ENCODE data around the gene OR2T29.
"Not testable (repeated sequence)": the region's sequence is repeated elsewhere in the genome, so short reads cannot be mapped to it uniquely, and the experiment has no call there.

The OR2T29 gene

DNA sequence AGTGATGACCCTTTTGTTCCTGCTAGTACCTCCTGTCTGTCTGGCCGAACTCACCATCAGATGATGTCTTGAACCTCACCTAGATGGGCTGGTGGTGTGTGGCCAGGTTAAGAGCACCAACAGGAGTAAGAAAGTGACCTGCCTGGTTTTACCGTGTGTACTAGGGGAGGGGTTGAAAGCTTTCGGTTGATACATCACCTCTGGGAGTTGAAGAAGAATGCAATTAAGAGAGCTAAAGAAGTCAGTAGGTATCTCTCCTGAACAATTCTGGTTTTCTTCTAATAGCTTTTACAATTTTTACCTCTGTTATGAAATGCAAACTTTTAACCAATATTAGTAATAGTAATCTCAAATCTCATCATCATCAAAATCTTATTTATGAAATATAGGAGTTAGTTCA, at the start of gene OR2T29:
Gene OR2T29, minus strand, starts transcription at position 101 of the 400 bp plus-strand sequence. CDS start 3,281 bp downstream, outside the sequence.
- H3K4me3 ChIP-seq (ENCODE audit: low read length); DNase-seq (ENCODE audit: low read depth): not testable (repeated sequence)

GRCh38 chr1:248611883-248612414, 49.4 kb upstream of the OR2T29 start:
- DNase-seq (ENCODE audit: low read depth), result no peak
- H3K4me3 ChIP-seq (ENCODE audit: low read length), result no peak overlapping the region
- TF ChIP-seq CTCF (conservative IDR thresholded peaks at IDR 0.05; ENCODE audit: low read depth, low read length), result no peak

GRCh38 chr1:248610301-248610700, 47.7 kb upstream of the OR2T29 start:
- no peak overlapping the region for H3K4me3 ChIP-seq (ENCODE audit: low read length)
- no peak for TF ChIP-seq CTCF (conservative IDR thresholded peaks at IDR 0.05; ENCODE audit: low read depth, low read length)
- no peak for DNase-seq (ENCODE audit: low read depth)

DNA sequence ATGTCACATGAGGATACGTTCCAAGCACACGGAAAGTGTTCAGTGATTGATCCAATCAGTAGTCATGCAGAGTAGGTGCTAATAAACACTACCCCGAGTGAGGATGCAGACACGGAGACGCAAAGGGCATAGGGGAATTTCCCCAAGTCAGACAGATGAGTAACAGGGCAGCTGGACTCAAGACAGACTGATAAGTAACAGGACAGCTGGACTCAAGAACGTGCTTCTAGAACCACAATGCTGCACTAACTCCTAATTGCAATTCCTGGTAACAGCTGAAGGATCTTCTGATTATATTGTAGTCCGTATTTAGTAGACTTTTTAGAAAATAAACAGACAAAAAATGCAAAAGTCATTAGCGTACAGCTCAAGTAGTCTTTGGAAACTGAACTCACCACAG, 36.8 kb upstream of the OR2T29 start:
- DNase-seq (ENCODE audit: low read depth), result no peak
- no peak for TF ChIP-seq CTCF (conservative IDR thresholded peaks at IDR 0.05; ENCODE audit: low read depth, low read length)

GRCh38 chr1:248597589-248597988, 35.0 kb upstream of the OR2T29 start, which contains the start of gene OR2T10:
Gene OR2T10, minus strand, starts transcription at chr1:248597700. Its CDS starts 3,932 bp downstream, at chr1:248593768.
- no peak for DNase-seq (ENCODE audit: low read depth)
- H3K4me3 ChIP-seq (ENCODE audit: low read length), result no peak within 1 kb of the TSS
- TF ChIP-seq CTCF (conservative IDR thresholded peaks at IDR 0.05; ENCODE audit: low read depth, low read length), result no peak

More for the DNA sequence above, 36.8 kb upstream of the OR2T29 start:
- no peak overlapping the region for H3K4me3 ChIP-seq (ENCODE audit: low read length)

GRCh38 chr1:248596615-248597014, 34.0 kb upstream of the OR2T29 start:
- H3K4me3 ChIP-seq (ENCODE audit: low read length), result no peak overlapping the region
- TF ChIP-seq CTCF (conservative IDR thresholded peaks at IDR 0.05; ENCODE audit: low read depth, low read length), result no peak
- no peak for DNase-seq (ENCODE audit: low read depth)

- no peak overlapping the region for H3K4me3 ChIP-seq (ENCODE audit: low read length)
- no peak for TF ChIP-seq CTCF (conservative IDR thresholded peaks at IDR 0.05; ENCODE audit: low read depth, low read length)
- DNase-seq (ENCODE audit: low read depth), result no peak
Observed at GRCh38 chr1:248593226-248593625, 30.7 kb upstream of the OR2T29 start.
